ENCODE results near the gene ERGIC1.
A peak's percentile ranks its signal among the peaks of the same experiment; 100 is the strongest.

Gene ERGIC1

DNA sequence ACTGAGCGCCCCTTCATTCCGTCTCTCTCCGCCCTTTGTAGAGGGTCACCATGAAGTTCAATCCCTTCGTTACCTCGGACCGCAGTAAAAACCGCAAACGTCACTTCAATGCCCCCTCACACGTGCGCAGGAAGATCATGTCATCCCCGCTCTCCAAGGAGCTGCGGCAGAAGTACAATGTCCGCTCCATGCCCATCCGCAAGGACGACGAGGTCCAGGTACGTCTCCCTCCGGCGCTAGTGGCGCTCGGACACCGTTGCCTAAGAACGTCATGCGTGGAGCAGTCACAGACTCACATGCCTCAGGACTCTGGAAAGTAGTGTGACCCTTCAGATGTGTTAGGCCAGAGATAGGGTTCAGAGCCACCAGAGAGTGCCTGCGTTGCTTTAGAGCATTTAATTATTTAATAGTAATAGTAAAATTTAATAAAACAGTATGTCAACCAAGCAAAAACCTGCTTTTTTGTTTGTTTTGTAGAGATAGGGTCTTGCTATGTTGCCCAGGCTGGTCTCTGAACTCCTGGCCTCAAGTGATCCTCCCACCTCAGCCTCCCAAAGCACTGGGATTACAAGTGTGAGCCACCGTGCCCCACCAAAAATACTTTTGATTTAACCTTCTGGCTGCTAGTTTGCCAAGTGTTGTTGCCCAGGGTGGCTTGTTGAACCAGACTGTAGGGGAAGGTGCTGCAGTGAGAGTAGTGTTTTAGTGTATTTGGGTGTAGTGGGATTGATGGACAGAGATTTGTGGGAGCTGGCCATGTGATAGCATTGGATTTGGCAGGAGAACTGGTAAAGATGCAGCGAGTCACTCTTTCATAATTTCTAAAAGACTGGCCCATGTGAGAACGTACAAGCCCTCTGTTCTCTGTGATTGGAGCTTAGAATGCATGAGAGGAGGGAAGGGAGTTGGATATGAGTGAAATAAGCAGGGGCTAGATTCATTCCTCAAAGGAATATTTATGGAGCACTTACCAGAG lies 126.1 kb downstream of the ERGIC1 start:
- Histone ChIP-seq H3K9me2 (replicated peaks; ENCODE audit: low read depth, low read length) (no peaks in the 10 kb centered on the region), H3K4me3 (ENCODE audit: low read length, poor library complexity, severe bottlenecking) (peak overlapping the region; percentile 96), H3K9me3 (ENCODE audit: insufficient read depth, low read depth, low read length) (no peaks in the 10 kb centered on the region), H3K4me2 (ENCODE audit: low read depth, low read length, poor library complexity, severe bottlenecking) (peak overlapping the region; percentile 68), H3K36me3 (ENCODE audit: insufficient read depth, low read length) (no peaks in the 10 kb centered on the region), H3K4me1 (ENCODE audit: insufficient read depth, low read length, poor library complexity, severe bottlenecking) (no peaks in the 10 kb centered on the region), H3K9ac (ENCODE audit: low read depth, low read length, poor library complexity, severe bottlenecking) (peak overlapping the region; percentile 88), H3K27me3 (ENCODE audit: insufficient read depth, low read length, poor library complexity, severe bottlenecking) (no peaks in the 10 kb centered on the region), H4K20me1 (ENCODE audit: insufficient read depth, low read length, poor library complexity, severe bottlenecking) (no peaks in the 10 kb centered on the region), H2AFZ (ENCODE audit: low read length) (no peak overlapping the region), H3K79me2 (ENCODE audit: insufficient read depth, low read length) (peaks cover 15% of the 10 kb centered on the region; the same call in 1 of the 2 replicates), H3F3A (ENCODE audit: low read depth) (no peaks in the 10 kb centered on the region)
- TF ChIP-seq CTCF (conservative IDR thresholded peaks at IDR 0.05; ENCODE audit: low read length) (no peak), EZH2phosphoT487 (IDR thresholded peaks at IDR 0.05; ENCODE audit: borderline replicate concordance) (no peak)

DNA sequence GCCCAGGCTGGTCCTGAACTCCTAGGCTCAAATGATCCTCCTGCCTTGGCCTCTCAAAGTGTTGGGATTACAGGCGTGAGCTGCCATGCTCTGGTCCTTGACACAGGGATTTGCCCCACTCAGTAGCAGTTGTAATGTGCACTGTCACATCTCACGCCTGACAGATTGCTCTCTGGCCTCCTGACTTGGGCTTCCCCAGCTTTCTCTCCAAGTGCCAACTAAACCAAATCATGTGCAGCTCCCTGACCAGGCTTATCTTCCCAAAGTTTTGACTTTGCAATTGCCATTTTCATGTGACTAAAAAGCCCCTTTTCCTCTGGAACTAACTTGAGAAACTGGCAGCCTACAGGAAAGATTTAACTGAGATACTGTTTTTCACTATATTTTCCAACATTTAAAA lies 135.9 kb downstream of the ERGIC1 start:
- Histone ChIP-seq H3K79me2 (ENCODE audit: insufficient read depth, low read length) (no peaks in the 10 kb centered on the region), H3K9ac (ENCODE audit: low read depth, low read length, poor library complexity, severe bottlenecking) (no peak overlapping the region), H3K4me2 (ENCODE audit: low read depth, low read length, poor library complexity, severe bottlenecking) (no peak overlapping the region), H3K4me1 (ENCODE audit: insufficient read depth, low read length, poor library complexity, severe bottlenecking) (no peaks in the 10 kb centered on the region), H3K4me3 (ENCODE audit: low read length, poor library complexity, severe bottlenecking) (no peak overlapping the region), H2AFZ (ENCODE audit: low read length) (no peak overlapping the region), H3K36me3 (ENCODE audit: insufficient read depth, low read length) (no peaks in the 10 kb centered on the region), H3K9me2 (replicated peaks; ENCODE audit: low read depth, low read length) (no peaks in the 10 kb centered on the region), H3K9me3 (ENCODE audit: insufficient read depth, low read depth, low read length) (no peaks in the 10 kb centered on the region), H4K20me1 (ENCODE audit: insufficient read depth, low read length, poor library complexity, severe bottlenecking) (no peaks in the 10 kb centered on the region), H3K27me3 (ENCODE audit: insufficient read depth, low read length, poor library complexity, severe bottlenecking) (no peaks in the 10 kb centered on the region), H3F3A (ENCODE audit: low read depth) (no peaks in the 10 kb centered on the region)
- TF ChIP-seq CTCF (conservative IDR thresholded peaks at IDR 0.05; ENCODE audit: low read length) (no peak), EZH2phosphoT487 (IDR thresholded peaks at IDR 0.05; ENCODE audit: borderline replicate concordance) (no peak)

GRCh38 chr5:172971482-172971881 lies 137.4 kb downstream of the ERGIC1 start:
- H3K4me3 ChIP-seq (ENCODE audit: low read length, poor library complexity, severe bottlenecking): no peak overlapping the region
- H3K79me2 ChIP-seq (ENCODE audit: insufficient read depth, low read length): no peaks in the 10 kb centered on the region
- H2AFZ ChIP-seq (ENCODE audit: low read length): no peak overlapping the region
- no peaks in the 10 kb centered on the region for H3F3A ChIP-seq (ENCODE audit: low read depth)
- TF ChIP-seq EZH2phosphoT487 (IDR thresholded peaks at IDR 0.05; ENCODE audit: borderline replicate concordance) (no peak), CTCF (conservative IDR thresholded peaks at IDR 0.05; ENCODE audit: low read length) (no peak)
- H3K9ac ChIP-seq (ENCODE audit: low read depth, low read length, poor library complexity, severe bottlenecking): no peak overlapping the region
- no peak overlapping the region for H3K4me2 ChIP-seq (ENCODE audit: low read depth, low read length, poor library complexity, severe bottlenecking)
- H3K4me1 ChIP-seq (ENCODE audit: insufficient read depth, low read length, poor library complexity, severe bottlenecking): no peaks in the 10 kb centered on the region
- H3K9me3 ChIP-seq (ENCODE audit: insufficient read depth, low read depth, low read length): no peaks in the 10 kb centered on the region
- no peaks in the 10 kb centered on the region for H3K27me3 ChIP-seq (ENCODE audit: insufficient read depth, low read length, poor library complexity, severe bottlenecking)
- no peaks in the 10 kb centered on the region for H3K9me2 ChIP-seq (replicated peaks; ENCODE audit: low read depth, low read length)
- H3K36me3 ChIP-seq (ENCODE audit: insufficient read depth, low read length): no peaks in the 10 kb centered on the region
- H4K20me1 ChIP-seq (ENCODE audit: insufficient read depth, low read length, poor library complexity, severe bottlenecking): no peaks in the 10 kb centered on the region
